Suppressor macrophage (primary cell): Measurements from ENCODE around the gene SLC22A1.

Experiments
- DNase-seq, 4 experiments: peaks; one replicate each; pipeline ENCODE4 v3.0.0-alpha.2; 2020 to 2022

The SLC22A1 gene

DNA sequence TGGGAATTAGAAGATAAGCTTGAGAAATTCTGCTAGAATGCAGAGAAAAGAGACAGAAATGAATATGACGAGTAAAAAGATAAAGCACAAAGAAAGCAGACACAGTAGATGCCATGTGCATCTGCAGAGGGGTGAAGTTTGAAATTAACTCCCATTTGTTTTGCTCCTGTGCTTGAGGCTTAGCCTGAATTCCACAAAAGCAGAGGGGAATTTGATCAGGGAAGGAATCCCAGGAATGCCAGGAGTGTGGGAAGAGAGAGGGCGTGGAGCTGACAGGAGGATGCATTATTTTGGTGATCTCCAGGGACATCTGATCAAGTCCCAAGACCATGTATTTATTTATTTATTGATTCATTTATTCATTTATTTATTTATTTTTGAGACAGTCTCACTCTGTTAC is 55.6 kb downstream of the SLC22A1 start:
- no peak for DNase-seq

- no peak for DNase-seq
Observed at GRCh38 chr6:160178271-160178670, 56.7 kb downstream of the SLC22A1 start.

- no peak for DNase-seq
Observed at GRCh38 chr6:160180706-160181105, 59.1 kb downstream of the SLC22A1 start.

- DNase-seq: no peak
Observed at GRCh38 chr6:160188773-160189172, 67.2 kb downstream of the SLC22A1 start.

DNA sequence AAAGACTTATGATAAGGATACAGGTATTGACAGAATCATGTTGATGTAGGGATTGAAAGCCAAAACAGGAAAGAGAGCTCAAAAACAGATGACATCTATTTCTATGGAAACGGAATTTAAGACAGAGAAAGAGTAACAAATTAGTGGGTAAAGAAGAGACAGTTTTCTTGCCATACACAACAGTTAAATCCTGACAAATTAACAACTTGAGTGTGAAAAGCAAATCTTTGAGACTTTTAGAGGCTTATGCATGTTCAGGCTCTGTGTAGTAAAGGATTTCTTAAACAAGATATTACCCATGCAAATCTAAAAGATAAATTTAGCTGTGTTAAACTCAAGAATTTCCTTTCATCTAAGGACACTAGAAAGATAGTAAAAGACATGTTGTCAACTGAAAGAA is 68.5 kb downstream of the SLC22A1 start:
- DNase-seq: no peak

DNA sequence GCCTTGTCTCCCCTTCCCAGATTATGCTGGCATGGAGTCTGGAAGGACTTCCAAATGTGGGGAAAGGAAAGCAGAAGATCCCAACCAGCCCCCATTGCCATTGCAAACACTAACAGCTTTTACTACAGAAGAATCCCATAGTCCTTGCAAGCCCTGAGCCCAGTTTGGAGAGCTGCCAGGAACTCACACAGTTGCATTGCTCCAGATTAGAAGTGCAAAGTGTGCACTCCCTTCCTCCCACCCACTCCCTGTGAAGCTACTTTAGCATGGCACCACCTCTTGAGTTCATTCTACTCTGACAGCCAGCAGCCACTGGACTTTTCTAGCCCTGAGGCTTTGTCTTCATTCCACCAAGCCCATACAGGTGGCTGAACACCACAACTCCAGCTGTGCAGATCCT is 69.4 kb downstream of the SLC22A1 start:
- DNase-seq: no peak

DNA sequence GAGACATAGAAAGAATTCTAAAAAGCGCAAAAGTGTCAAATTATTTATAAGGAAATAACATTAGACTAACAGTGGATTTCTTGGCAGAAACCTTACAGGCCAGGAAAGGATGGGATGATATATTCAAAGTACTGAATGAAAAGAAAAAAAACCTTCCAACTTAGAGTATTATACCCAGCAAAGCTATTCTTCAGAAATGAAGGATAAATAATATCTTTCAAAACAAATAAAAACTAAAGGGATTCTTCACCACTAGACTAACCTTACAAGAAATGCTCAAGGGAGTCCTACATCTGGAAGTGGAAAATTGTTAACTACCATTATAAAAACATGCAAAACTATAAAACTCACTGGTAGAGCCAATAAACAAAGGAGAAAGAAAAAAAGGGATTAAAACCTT is 71.2 kb downstream of the SLC22A1 start:
- DNase-seq: no peak

DNA sequence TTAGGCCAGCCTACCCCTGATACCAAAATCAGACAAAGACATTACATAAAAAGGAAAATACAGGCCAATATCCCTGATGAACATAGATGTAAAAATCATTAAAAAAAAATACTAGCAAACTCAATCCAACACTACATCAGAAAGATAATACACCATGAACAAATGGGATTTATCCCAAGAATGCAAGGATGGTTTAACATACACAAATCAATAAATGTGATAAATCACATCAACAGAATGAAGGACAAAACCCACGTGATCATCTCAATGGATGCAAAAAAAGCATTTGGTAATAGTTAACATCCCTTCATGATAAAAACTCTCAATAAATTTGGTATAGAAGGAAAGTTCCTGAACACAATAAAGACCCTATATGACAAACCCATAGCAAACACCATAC is 73.2 kb downstream of the SLC22A1 start:
- DNase-seq: no peak

GRCh38 chr6:160197662-160198061 is 76.0 kb downstream of the SLC22A1 start:
- DNase-seq: no peak

DNA sequence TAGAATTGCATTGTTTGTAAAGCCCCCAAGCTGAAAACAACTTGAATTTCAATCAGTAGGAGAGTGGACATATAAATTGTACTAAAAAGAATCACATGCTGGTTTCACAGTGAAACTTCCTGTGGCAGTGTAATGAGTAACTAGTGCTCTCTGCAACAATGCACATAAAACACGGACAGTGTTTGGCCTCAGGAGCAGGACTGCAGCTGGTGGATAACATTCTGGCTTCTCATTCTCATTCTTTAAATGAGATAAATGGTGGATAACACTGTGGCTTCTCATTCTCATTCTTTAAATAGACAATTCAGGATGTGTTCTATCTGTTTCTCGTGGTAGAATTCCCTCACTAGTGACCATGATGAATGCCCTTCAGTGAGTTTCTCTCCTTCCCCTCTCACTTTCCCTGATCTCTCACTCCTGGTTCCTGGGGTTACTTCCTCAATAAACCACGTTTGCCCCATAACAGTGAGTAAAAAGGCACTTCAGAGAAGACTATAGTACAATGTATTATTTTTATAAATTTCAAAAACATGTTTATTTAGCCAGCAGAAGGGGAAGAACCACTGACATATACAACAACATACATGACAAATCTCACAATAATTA is 77.1 kb downstream of the SLC22A1 start:
- DNase-seq: no peak

DNA sequence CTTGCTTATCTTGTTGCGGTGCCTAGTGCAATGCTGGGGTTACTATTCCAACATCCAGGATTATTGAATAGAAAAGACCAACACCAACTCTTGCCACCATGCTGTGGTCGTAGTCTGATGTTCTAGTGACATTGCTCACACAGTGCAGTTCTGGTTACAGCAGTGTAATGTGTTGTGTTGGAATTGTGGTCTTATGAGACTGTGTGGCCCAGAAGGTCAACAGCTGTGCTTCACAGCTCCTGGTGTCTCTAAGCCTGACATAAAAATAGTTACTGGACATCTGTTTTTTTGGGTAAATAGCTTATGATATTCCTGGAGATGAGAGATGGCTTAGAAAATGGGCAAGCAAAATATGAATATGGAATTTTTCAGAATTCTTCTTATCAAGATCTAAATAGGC is 79.4 kb downstream of the SLC22A1 start:
- no peak for DNase-seq

- DNase-seq: no peak
Observed at GRCh38 chr6:160202411-160202810, 80.8 kb downstream of the SLC22A1 start.

DNA sequence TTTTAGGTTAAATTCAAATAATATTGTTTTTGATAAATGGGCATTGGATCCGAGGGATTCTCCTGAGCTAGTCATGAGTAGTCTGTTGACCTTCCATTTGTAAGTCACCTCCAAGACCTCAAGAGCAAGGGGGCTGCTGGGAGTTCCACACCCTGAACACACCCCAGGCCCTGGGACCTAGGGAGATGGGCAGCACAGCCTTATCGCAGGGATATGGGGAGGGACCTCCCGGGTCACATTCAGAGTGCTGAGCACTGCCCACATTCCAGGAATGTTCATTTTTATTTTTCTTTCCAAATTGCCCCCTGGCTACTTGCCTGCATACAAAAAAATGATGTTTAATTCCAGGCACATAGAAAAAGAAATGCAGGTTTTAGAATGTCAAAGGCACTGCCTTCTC is 81.5 kb downstream of the SLC22A1 start:
- no peak for DNase-seq

DNA sequence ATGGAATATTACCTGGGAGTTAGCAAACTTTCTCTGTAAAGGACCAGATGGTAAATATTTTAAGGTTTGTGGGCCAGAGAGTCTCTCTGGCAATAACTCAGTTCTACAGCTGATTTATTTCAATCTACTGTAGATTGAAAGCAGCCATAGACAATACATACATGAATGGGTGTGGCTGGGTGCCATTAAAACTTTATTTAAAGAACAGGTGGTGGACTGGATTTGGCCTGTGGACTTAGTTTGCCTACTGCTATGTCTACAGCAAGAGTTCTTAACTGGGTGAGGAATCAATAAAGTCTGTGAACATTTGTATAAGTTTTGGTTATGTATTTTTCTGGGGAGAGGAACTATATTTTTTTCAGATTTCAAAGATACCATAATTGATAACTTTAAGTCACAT is 81.9 kb downstream of the SLC22A1 start:
- no peak for DNase-seq

DNA sequence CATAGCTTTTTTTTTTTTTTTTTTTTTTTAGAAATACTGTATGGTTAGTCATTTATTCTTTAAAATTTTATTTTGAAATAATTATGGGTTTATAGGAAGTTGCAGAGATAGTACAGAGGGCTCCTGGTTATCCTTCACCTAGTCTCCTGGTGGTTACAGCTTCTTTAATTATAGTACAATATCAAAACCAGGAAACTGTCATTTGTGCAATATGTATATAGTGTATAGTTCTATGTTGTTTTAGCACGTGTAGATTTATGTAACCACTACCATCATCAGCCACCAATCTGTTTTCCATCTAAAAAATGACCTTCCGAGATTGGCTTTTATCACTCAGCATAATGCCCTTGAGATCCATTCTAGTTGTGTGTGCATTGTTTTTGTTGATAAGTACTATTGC is 82.3 kb downstream of the SLC22A1 start:
- no peak for DNase-seq

GRCh38 chr6:160204710-160205109 is 83.1 kb downstream of the SLC22A1 start:
- DNase-seq: no peak

- DNase-seq: no peak
Observed at GRCh38 chr6:160207618-160208017, 86.0 kb downstream of the SLC22A1 start.
